K562 (cell line): ENCODE measurements around the gene POLD2. TPM values are rescaled to one million over a fixed set of nuclear protein-coding genes. Genes with fewer than 3 reads are reported as not detected.
A peak's percentile ranks its signal among the peaks of the same experiment; 100 is the strongest.

Source experiments
- E2F6 ChIP-seq, 2 experiments: IDR thresholded peaks; 2 replicates each; pipeline ENCODE4 v1.6.1; 2011; ENCODE audit warnings: borderline replicate concordance in 1 of 2, control low read depth in 1 of 2, low read depth in 1 of 2, low read length in 1 of 2, mild to moderate bottlenecking in 1 of 2, mixed read lengths in 1 of 2, moderate library complexity in 1 of 2; ENCODE audit not compliant: insufficient read depth in 1 of 2, insufficient read length in 1 of 2, poor library complexity in 1 of 2, severe bottlenecking in 1 of 2; ENCODE audit errors: extremely low read depth in 1 of 2
- FOXA1 ChIP-seq: fragments of 450-650 bp; IDR thresholded peaks from 2 replicates; pipeline ENCODE4 v1.6.1; 2016; ENCODE audit warnings: mild to moderate bottlenecking, borderline replicate concordance
- HDAC2 ChIP-seq: fragments of 450-650 bp; IDR thresholded peaks from 2 replicates; pipeline ENCODE4 v1.6.1; 2016; ENCODE audit warnings: mild to moderate bottlenecking
- HSF4 ChIP-seq: fragments of 250-450 bp; sonication (Bioruptor Pico); IDR thresholded peaks from 2 replicates; pipeline ENCODE4 v2.1.2; 2022; ENCODE audit warnings: mild to moderate bottlenecking, moderate library complexity, borderline replicate concordance
- MITF ChIP-seq: IDR thresholded peaks from 2 replicates; pipeline ENCODE4 v1.6.1; 2014; ENCODE audit warnings: antibody characterized with exemption
- NCOR1 ChIP-seq: fragments of 450-650 bp; IDR thresholded peaks from 2 replicates; pipeline ENCODE4 v1.6.1; 2016; ENCODE audit warnings: mild to moderate bottlenecking, moderate library complexity
- NONO ChIP-seq, 2 experiments: fragments of 200-400 bp in 1 of 2; fragments of 450-650 bp in 1 of 2; formaldehyde crosslinking in 1 of 2; IDR thresholded peaks; 2 replicates each; pipeline ENCODE4 v1.6.1; 2017; ENCODE audit warnings: low read depth in 2 of 2, mild to moderate bottlenecking in 2 of 2, moderate library complexity in 2 of 2, low read length in 1 of 2
- SMAD3 ChIP-seq: fragments of 450-650 bp; formaldehyde crosslinking; conservative IDR thresholded peaks from 2 replicates; pipeline ENCODE4 v1.4.0; 2020; ENCODE audit warnings: mild to moderate bottlenecking
- SNRNP70 ChIP-seq: fragments of 200-400 bp; formaldehyde crosslinking; optimal IDR thresholded peaks from 2 replicates; pipeline ENCODE3; 2017; ENCODE audit warnings: low read depth, low read length
- TCF15 ChIP-seq: fragments of 250-450 bp; sonication (Bioruptor Pico); IDR thresholded peaks from 2 replicates; pipeline ENCODE4 v1.8.0; 2022; ENCODE audit warnings: moderate library complexity, mild to moderate bottlenecking, inconsistent platforms
- TRIM28 ChIP-seq: fragments of 450-650 bp; IDR thresholded peaks from 2 replicates; pipeline ENCODE4 v1.6.1; 2017
- ZBTB12 ChIP-seq: fragments of 250-450 bp; sonication (Bioruptor Pico); IDR thresholded peaks from 2 replicates; pipeline ENCODE4 v1.4.0; 2020
- ZMIZ1 ChIP-seq, 2 experiments: fragments of 150-350 bp in 1 of 2; IDR thresholded peaks; 2 replicates each; pipeline ENCODE4 v1.6.1; 2012 to 2016; ENCODE audit warnings: low read depth in 2 of 2, low read length in 2 of 2, mild to moderate bottlenecking in 1 of 2, moderate library complexity in 1 of 2
- ZNF134 ChIP-seq: fragments of 250-450 bp; sonication (Bioruptor Pico); conservative IDR thresholded peaks from 2 replicates; pipeline ENCODE4 v1.4.0; 2020
- ZNF232 ChIP-seq: sonication (generic); formaldehyde crosslinking; IDR thresholded peaks from 2 replicates; pipeline ENCODE4 v1.8.0; 2022; ENCODE audit warnings: mild to moderate bottlenecking, missing genetic modification reagents
- ZNF766 ChIP-seq: fragments of 200-800 bp; sonication (Bioruptor generic); conservative IDR thresholded peaks from 2 replicates; pipeline ENCODE4 v1.6.1; 2016; ENCODE audit warnings: missing genetic modification characterization, missing compliant biosample characterization
- polyA plus RNA-seq, 8 experiments: library from polyadenylated mRNA; depleted of rRNA in 4 of 8; stranded (reverse) in 5 of 8; unstranded in 3 of 8; fragments of >200 nt; fragmentation: Nextera tagmentation in 2 of 8; fragmentation: Illumina TruSeq in 1 of 8; extraction: Ambion mirVana in 2 of 8; extraction: Trizol in 1 of 8; gene quantifications; 2 replicates each; pipeline versions ENCODE4 v1.2.1 to v1.2.3, GENCODE V29; 2011 to 2014; ENCODE audit warnings: inconsistent platforms in 1 of 8, missing spikeins in 1 of 8
- total RNA-seq, 7 experiments: library from RNA; depleted of rRNA in 6 of 7; stranded (reverse); fragments of >200 nt in 6 of 7; fragmentation: Illumina TruSeq in 2 of 7; extraction: Trizol in 2 of 7; gene quantifications; 2 replicates each; pipeline versions ENCODE4 v1.2.1 to v1.2.3, GENCODE V29; 2011 to 2021; ENCODE audit warnings: low replicate concordance in 1 of 7
- TF ChIP-seq, protein P1 (sequence below): sonication (generic); formaldehyde crosslinking; IDR thresholded peaks from 2 replicates; pipeline ENCODE4 v1.8.1; 2023; ENCODE audit warnings: mild to moderate bottlenecking, missing genetic modification reagents

Gene POLD2
- total and polyA plus RNA-seq, 9 of the 15 experiments (the other 6 are each of a cell fraction or from before 2014, with no cell fraction given) = 29.7 to 259 (median 225) TPM

DNA sequence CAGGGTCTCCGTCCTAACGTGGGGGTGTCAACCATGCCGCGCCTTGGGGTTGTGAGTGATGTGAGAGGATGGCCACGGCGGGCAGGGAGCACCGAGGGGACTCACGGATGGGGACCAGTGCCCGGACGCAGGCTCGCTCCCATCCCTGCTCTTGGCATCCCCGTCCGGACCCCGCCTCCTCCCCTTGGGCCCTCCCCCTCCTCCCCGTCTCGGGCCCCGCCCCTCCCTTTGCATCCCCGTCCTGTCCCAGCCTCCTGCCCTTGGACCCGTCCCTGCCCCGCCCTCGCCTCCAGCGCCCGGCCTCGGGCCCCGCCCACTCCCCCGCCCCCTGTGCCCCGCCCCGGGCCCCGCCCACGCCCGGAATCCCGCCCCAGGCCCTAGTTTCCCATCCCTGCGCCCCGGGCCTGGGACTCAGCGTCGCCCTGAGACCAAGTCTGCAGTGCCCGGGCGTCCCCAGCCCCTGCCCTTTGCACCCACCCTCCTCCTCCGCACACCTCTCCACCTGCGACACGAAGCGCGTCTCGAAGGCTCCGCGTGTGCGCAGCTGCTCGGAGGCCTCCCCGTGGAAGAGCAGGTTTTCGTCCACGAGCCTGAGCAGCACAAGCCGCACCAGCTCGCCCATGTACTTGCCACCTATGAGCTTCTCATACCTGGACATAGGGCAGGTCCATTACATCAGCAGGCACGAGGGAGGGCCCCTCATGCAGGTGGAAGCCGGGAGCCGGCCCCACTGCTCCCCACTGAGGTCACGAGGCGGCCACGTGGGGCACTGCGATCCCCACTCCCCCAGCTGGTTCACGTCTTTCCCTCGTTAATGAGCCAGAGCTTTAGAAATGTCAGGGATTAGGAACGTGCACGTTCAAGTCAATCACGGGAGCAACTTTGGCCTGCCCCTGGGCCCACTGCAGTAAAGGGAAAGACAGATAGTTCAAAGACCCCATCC is 22.9 kb upstream of the POLD2 start (continued):
- TF ChIP-seq ZNF766 (CRISPR knock-in tag) = no peak
- no peak for TF ChIP-seq HSF4 (CRISPR knock-in tag)
- no peak for TF ChIP-seq ZNF134
- TF ChIP-seq TRIM28 = no peak
- no peak for TF ChIP-seq FOXA1
- TF ChIP-seq SMAD3 (CRISPR knock-in tag) = no peak
- no peak for TF ChIP-seq ZNF232 (CRISPR knock-in tag)
- 0 out of 2 replicates have a peak, but pooled peaks have one; percentile 14 for TF ChIP-seq HDAC2
- TF ChIP-seq E2F6 (IDR thresholded peaks at IDR 0.05; ENCODE audit: borderline replicate concordance in 1 of 2, extremely low read depth in 1 of 2, insufficient read depth in 1 of 2, insufficient read length in 1 of 2, low read depth in 1 of 2, low read length in 1 of 2, poor library complexity in 1 of 2, severe bottlenecking in 1 of 2) = peak; percentile 42 to 75
- TF ChIP-seq NONO (IDR thresholded peaks at IDR 0.05; ENCODE audit: low read depth in 2 of 2, low read length in 1 of 2) = no peak
- no peak for TF ChIP-seq ZMIZ1 (IDR thresholded peaks at IDR 0.05; ENCODE audit: low read depth in 2 of 2, low read length in 2 of 2)
- TF ChIP-seq MITF = no peak
- TF ChIP-seq SNRNP70 = no peak
- no peak for TF ChIP-seq ZBTB12 (CRISPR knock-in tag)
- TF ChIP-seq TCF15 (CRISPR knock-in tag) = no peak
- TF ChIP-seq, protein P1, sequence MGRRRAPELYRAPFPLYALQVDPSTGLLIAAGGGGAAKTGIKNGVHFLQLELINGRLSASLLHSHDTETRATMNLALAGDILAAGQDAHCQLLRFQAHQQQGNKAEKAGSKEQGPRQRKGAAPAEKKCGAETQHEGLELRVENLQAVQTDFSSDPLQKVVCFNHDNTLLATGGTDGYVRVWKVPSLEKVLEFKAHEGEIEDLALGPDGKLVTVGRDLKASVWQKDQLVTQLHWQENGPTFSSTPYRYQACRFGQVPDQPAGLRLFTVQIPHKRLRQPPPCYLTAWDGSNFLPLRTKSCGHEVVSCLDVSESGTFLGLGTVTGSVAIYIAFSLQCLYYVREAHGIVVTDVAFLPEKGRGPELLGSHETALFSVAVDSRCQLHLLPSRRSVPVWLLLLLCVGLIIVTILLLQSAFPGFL (CRISPR knock-in tag) = no peak
- TF ChIP-seq NCOR1 = no peak
